ENCODE measurements around the gene NXF1. TPM values are rescaled to one million over a fixed set of nuclear protein-coding genes. Genes with fewer than 3 reads are reported as not detected.
A peak's percentile ranks its signal among the peaks of the same experiment; 100 is the strongest.

NXF1 gene
- total and polyA plus RNA-seq, 2 of the 13 experiments (the other 11 are each of a cell fraction or from before 2014, with no cell fraction given): 30.4 to 30.9 TPM

DNA sequence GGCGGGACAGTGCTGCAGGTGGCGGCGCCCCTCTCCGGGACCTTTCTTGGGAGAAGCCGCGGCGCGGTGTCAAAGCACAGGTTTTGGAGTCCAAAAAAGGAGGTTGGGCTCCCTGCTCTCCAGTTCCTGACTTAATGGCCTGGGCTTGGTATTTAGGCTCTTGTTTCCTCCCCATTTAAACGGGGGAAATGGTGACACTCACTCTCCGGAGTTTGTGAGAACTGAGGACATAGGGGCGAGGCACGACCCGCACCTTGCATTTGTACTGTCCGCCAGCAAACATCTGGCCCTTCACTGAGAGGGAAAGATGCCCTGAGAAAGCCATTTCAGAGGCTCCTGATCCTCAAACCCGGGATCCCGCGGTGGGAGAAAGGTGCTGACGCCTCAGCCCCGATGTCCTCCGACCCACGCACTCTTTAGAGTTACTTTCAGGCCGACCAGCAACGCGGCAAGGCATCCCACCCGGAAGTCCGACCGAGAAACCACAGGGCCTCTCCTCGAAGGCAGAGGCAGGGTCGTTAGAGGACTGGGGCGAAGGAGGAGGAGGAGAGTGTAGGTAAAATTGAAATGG, 37.0 kb upstream of the NXF1 start (continued):
- TF ChIP-seq, protein P1, sequence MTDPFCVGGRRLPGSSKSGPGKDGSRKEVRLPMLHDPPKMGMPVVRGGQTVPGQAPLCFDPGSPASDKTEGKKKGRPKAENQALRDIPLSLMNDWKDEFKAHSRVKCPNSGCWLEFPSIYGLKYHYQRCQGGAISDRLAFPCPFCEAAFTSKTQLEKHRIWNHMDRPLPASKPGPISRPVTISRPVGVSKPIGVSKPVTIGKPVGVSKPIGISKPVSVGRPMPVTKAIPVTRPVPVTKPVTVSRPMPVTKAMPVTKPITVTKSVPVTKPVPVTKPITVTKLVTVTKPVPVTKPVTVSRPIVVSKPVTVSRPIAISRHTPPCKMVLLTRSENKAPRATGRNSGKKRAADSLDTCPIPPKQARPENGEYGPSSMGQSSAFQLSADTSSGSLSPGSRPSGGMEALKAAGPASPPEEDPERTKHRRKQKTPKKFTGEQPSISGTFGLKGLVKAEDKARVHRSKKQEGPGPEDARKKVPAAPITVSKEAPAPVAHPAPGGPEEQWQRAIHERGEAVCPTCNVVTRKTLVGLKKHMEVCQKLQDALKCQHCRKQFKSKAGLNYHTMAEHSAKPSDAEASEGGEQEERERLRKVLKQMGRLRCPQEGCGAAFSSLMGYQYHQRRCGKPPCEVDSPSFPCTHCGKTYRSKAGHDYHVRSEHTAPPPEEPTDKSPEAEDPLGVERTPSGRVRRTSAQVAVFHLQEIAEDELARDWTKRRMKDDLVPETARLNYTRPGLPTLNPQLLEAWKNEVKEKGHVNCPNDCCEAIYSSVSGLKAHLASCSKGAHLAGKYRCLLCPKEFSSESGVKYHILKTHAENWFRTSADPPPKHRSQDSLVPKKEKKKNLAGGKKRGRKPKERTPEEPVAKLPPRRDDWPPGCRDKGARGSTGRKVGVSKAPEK (CRISPR knock-in tag; IDR thresholded peaks at IDR 0.05; ENCODE audit: borderline replicate concordance): no peak
- TF ChIP-seq AGO1 (IDR thresholded peaks at IDR 0.05; ENCODE audit: low read depth, low read length, poor library complexity, severe bottlenecking) (no peak), ATRX (CRISPR knock-in tag; IDR thresholded peaks at IDR 0.05; ENCODE audit: borderline replicate concordance) (no peak), STAT5B (CRISPR knock-in tag; IDR thresholded peaks at IDR 0.05) (no peak), ZBTB38 (CRISPR knock-in tag; IDR thresholded peaks at IDR 0.05) (no peak), ZNF329 (CRISPR knock-in tag; IDR thresholded peaks at IDR 0.05; ENCODE audit: low read depth) (0 out of 2 replicates have a peak, but pooled peaks have one; percentile 27), DPF2 (CRISPR knock-in tag; IDR thresholded peaks at IDR 0.05; ENCODE audit: borderline replicate concordance, low read depth) (no peak), DNMT3B (CRISPR knock-in tag; conservative IDR thresholded peaks at IDR 0.05) (no peak)
- TF ChIP-seq, protein P2, sequence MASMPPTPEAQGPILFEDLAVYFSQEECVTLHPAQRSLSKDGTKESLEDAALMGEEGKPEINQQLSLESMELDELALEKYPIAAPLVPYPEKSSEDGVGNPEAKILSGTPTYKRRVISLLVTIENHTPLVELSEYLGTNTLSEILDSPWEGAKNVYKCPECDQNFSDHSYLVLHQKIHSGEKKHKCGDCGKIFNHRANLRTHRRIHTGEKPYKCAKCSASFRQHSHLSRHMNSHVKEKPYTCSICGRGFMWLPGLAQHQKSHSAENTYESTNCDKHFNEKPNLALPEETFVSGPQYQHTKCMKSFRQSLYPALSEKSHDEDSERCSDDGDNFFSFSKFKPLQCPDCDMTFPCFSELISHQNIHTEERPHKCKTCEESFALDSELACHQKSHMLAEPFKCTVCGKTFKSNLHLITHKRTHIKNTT (CRISPR knock-in tag; IDR thresholded peaks at IDR 0.05): no peak
- TF ChIP-seq, protein P3, sequence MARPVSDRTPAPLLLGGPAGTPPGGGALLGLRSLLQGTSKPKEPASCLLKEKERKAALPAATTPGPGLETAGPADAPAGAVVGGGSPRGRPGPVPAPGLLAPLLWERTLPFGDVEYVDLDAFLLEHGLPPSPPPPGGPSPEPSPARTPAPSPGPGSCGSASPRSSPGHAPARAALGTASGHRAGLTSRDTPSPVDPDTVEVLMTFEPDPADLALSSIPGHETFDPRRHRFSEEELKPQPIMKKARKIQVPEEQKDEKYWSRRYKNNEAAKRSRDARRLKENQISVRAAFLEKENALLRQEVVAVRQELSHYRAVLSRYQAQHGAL (CRISPR knock-in tag; IDR thresholded peaks at IDR 0.05; ENCODE audit: not compliant biosample characterization): no peak
- TF ChIP-seq, protein P4, sequence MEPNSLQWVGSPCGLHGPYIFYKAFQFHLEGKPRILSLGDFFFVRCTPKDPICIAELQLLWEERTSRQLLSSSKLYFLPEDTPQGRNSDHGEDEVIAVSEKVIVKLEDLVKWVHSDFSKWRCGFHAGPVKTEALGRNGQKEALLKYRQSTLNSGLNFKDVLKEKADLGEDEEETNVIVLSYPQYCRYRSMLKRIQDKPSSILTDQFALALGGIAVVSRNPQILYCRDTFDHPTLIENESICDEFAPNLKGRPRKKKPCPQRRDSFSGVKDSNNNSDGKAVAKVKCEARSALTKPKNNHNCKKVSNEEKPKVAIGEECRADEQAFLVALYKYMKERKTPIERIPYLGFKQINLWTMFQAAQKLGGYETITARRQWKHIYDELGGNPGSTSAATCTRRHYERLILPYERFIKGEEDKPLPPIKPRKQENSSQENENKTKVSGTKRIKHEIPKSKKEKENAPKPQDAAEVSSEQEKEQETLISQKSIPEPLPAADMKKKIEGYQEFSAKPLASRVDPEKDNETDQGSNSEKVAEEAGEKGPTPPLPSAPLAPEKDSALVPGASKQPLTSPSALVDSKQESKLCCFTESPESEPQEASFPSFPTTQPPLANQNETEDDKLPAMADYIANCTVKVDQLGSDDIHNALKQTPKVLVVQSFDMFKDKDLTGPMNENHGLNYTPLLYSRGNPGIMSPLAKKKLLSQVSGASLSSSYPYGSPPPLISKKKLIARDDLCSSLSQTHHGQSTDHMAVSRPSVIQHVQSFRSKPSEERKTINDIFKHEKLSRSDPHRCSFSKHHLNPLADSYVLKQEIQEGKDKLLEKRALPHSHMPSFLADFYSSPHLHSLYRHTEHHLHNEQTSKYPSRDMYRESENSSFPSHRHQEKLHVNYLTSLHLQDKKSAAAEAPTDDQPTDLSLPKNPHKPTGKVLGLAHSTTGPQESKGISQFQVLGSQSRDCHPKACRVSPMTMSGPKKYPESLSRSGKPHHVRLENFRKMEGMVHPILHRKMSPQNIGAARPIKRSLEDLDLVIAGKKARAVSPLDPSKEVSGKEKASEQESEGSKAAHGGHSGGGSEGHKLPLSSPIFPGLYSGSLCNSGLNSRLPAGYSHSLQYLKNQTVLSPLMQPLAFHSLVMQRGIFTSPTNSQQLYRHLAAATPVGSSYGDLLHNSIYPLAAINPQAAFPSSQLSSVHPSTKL (CRISPR knock-in tag; IDR thresholded peaks at IDR 0.05): no peak
- TF ChIP-seq, protein P5, sequence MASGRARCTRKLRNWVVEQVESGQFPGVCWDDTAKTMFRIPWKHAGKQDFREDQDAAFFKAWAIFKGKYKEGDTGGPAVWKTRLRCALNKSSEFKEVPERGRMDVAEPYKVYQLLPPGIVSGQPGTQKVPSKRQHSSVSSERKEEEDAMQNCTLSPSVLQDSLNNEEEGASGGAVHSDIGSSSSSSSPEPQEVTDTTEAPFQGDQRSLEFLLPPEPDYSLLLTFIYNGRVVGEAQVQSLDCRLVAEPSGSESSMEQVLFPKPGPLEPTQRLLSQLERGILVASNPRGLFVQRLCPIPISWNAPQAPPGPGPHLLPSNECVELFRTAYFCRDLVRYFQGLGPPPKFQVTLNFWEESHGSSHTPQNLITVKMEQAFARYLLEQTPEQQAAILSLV (CRISPR knock-in tag; IDR thresholded peaks at IDR 0.05; ENCODE audit: borderline replicate concordance): 0 out of 2 replicates have a peak, but pooled peaks have one; percentile 49
- TF ChIP-seq, protein P6, sequence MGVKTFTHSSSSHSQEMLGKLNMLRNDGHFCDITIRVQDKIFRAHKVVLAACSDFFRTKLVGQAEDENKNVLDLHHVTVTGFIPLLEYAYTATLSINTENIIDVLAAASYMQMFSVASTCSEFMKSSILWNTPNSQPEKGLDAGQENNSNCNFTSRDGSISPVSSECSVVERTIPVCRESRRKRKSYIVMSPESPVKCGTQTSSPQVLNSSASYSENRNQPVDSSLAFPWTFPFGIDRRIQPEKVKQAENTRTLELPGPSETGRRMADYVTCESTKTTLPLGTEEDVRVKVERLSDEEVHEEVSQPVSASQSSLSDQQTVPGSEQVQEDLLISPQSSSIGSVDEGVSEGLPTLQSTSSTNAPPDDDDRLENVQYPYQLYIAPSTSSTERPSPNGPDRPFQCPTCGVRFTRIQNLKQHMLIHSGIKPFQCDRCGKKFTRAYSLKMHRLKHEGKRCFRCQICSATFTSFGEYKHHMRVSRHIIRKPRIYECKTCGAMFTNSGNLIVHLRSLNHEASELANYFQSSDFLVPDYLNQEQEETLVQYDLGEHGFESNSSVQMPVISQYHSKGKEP (CRISPR knock-in tag; IDR thresholded peaks at IDR 0.05): no peak
- TF ChIP-seq, protein P7, sequence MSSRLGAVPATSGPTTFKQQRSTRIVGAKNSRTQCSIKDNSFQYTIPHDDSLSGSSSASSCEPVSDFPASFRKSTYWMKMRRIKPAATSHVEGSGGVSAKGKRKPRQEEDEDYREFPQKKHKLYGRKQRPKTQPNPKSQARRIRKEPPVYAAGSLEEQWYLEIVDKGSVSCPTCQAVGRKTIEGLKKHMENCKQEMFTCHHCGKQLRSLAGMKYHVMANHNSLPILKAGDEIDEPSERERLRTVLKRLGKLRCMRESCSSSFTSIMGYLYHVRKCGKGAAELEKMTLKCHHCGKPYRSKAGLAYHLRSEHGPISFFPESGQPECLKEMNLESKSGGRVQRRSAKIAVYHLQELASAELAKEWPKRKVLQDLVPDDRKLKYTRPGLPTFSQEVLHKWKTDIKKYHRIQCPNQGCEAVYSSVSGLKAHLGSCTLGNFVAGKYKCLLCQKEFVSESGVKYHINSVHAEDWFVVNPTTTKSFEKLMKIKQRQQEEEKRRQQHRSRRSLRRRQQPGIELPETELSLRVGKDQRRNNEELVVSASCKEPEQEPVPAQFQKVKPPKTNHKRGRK (CRISPR knock-in tag; IDR thresholded peaks at IDR 0.05): no peak
